DMS114 treated with DMSO at 0.1 percent for 48 hours (cell line): ENCODE measurements around the gene SFTPA1.
"Not testable (repeated sequence)": the region's sequence is repeated elsewhere in the genome, so short reads cannot be mapped to it uniquely, and the experiment has no call there.

Source experiments
- DNase-seq: peaks from one replicate; lab custom pipeline; 2025; ENCODE audit not compliant: unreplicated experiment; lab: John Stamatoyannopoulos, UW

The SFTPA1 gene

GRCh38 chr10:79608505-79609375 lies 2.0 kb upstream of the SFTPA1 start:
- DNase-seq = peak; percentile 14

- DNase-seq = not testable (repeated sequence)
These were observed 646 bp downstream of the SFTPA1 start for GRCh38 chr10:79611193-79611976.

- DNase-seq = no peak
These were observed 4.8 kb downstream of the SFTPA1 start for GRCh38 chr10:79615577-79615976.

GRCh38 chr10:79616164-79616563 lies 5.4 kb downstream of the SFTPA1 start:
- DNase-seq = no peak

GRCh38 chr10:79623663-79624062 lies 12.9 kb downstream of the SFTPA1 start:
- not testable (repeated sequence) for DNase-seq

- no peak for DNase-seq
These were observed 16.3 kb downstream of the SFTPA1 start for GRCh38 chr10:79627075-79627474.

- no peak for DNase-seq
These were observed 17.3 kb downstream of the SFTPA1 start for GRCh38 chr10:79628083-79628482.

GRCh38 chr10:79628988-79629954 lies 18.5 kb downstream of the SFTPA1 start:
- no peak for DNase-seq

- no peak for DNase-seq
These were observed 19.2 kb downstream of the SFTPA1 start for GRCh38 chr10:79629955-79630327.

GRCh38 chr10:79636654-79637199 lies 26.0 kb downstream of the SFTPA1 start:
- DNase-seq = not testable (repeated sequence)

- no peak for DNase-seq
These were observed 27.6 kb downstream of the SFTPA1 start for GRCh38 chr10:79638318-79638717.

- DNase-seq = not testable (repeated sequence)
These were observed 42.0 kb downstream of the SFTPA1 start for GRCh38 chr10:79652695-79653094.

GRCh38 chr10:79663287-79663686 lies 52.5 kb downstream of the SFTPA1 start:
- not testable (repeated sequence) for DNase-seq

GRCh38 chr10:79664686-79665085 lies 53.9 kb downstream of the SFTPA1 start:
- not testable (repeated sequence) for DNase-seq
